Adrenal gland (tissue), 12 donors: ENCODE measurements around the gene PDRG1. TPM values are rescaled to one million over a fixed set of nuclear protein-coding genes. Genes with fewer than 3 reads are reported as not detected.
"Not testable (repeated sequence)": the region's sequence is repeated elsewhere in the genome, so short reads cannot be mapped to it uniquely, and the experiment has no call there.

ENCODE experiments used
- DNase-seq, 7 donors: peaks; one replicate each; pipeline ENCODE4 v3.0.0-alpha.2; 2019 to 2020
- H3K27ac ChIP-seq, 5 donors: fragments of 200-600 bp; sonication (generic) in 4 of 5; 1 replicate in 3 of 5; 2 replicates in 2 of 5; pipeline versions ENCODE4 v1.5.1 to v1.8.0; 2016 to 2020; ENCODE audit warnings: mild to moderate bottlenecking in 1 of 5
- H3K27me3 ChIP-seq: fragments of 200-600 bp; 2 replicates; pipeline ENCODE4 v1.8.0; 2021
- H3K36me3 ChIP-seq, 2 donors: fragments of 200-600 bp; replicated peaks in 1 of 2; 1 replicate in 1 of 2; 2 replicates in 1 of 2; pipeline versions ENCODE4 v1.5.1 to v1.8.0; 2018 to 2022
- H3K4me1 ChIP-seq, 2 donors: fragments of 200-600 bp; replicated peaks in 1 of 2; 1 replicate in 1 of 2; 2 replicates in 1 of 2; pipeline versions ENCODE4 v1.5.1 to v1.8.0; 2018 to 2021
- H3K4me3 ChIP-seq, 4 donors: fragments of 200-600 bp; sonication (generic) in 3 of 4; one replicate each; pipeline ENCODE4 v1.5.1; 2016 to 2018
- H3K9me3 ChIP-seq, 3 donors: fragments of 200-600 bp; sonication (generic) in 1 of 3; replicated peaks in 1 of 3; 1 replicate in 2 of 3; 2 replicates in 1 of 3; pipeline versions ENCODE4 v1.5.1 to v1.8.0; 2016 to 2021
- POLR2A ChIP-seq, 2 donors: fragments of 450-650 bp; IDR thresholded peaks; one replicate each; pipeline ENCODE4 v1.6.1; 2017; ENCODE audit warnings: antibody characterized with exemption in 2 of 2, mild to moderate bottlenecking in 2 of 2, moderate library complexity in 1 of 2
- WGBS, 4 donors: extraction: QIAGEN DNeasy Blood & Tissue Kit in 2 of 4; methylation state at CpG; one replicate each; pipeline versions ENCODE4 v1.1.5 to v1.1.7; 2013 to 2017; 5-methylcytosine and 5-hydroxymethylcytosine counted together
- intact Hi-C, 2 donors: fragments of 100-400 bp; cut with DNase I; formaldehyde crosslinking; loops; one replicate each; pipeline versions ENCODE4 v1.14.1 to v1.15.0; 2022 to 2023
- polyA plus RNA-seq, 3 donors: library from polyadenylated mRNA; stranded (reverse); fragments of 200-250 nt in 2 of 3; fragments of 350-450 nt in 1 of 3; fragmentation: Illumina TruSeq in 1 of 3; extraction: RNeasy Lipid Tissue Mini Kit (QIAGEN cat#74804) in 1 of 3; gene quantifications; one replicate each; pipeline ENCODE4 v1.2.3, GENCODE V29; 2013 to 2014
- total RNA-seq, 9 donors: library from RNA; depleted of rRNA in 4 of 9; stranded (reverse); fragments of >200 nt in 4 of 9; fragments of 120-200 nt in 1 of 9; fragmentation: NEBNext Ultra II Directional in 1 of 9; extraction: Animal tissue kit (Norgen Biotek cat#: 25700) in 1 of 9; gene quantifications; one replicate each; pipeline versions ENCODE4 v1.1.0 to v1.2.4, GENCODE V29; 2013 to 2023
- TF ChIP-seq, protein P1 (sequence below), 6 experiments: fragments of 450-650 bp in 4 of 6; fragments of 200-600 bp in 2 of 6; sonication (generic) in 1 of 6; IDR thresholded peaks; 1 replicate in 5 of 6; 2 replicates in 1 of 6; pipeline versions ENCODE4 v1.5.1 to v1.8.0; 2016 to 2021; ENCODE audit warnings: antibody characterized with exemption in 6 of 6, mild to moderate bottlenecking in 2 of 6, moderate library complexity in 1 of 6
- donor health status: healthy with polysubstance abuse.
- donor health status: Bipolar disorder and iron deficiency.
- donor health status: DM: yes; HTN: yes; CAD: no.
- donor health status: DM: no; HTN: no; CAD: no.
- donor health status: DM: no; HTN: no; CAD: no.
- donor health status: DM: yes; HTN: yes; CAD: no.

PDRG1 gene
- total and polyA plus RNA-seq, 12 donors, result 5.1 to 27.5 (median 14.2) TPM

DNA sequence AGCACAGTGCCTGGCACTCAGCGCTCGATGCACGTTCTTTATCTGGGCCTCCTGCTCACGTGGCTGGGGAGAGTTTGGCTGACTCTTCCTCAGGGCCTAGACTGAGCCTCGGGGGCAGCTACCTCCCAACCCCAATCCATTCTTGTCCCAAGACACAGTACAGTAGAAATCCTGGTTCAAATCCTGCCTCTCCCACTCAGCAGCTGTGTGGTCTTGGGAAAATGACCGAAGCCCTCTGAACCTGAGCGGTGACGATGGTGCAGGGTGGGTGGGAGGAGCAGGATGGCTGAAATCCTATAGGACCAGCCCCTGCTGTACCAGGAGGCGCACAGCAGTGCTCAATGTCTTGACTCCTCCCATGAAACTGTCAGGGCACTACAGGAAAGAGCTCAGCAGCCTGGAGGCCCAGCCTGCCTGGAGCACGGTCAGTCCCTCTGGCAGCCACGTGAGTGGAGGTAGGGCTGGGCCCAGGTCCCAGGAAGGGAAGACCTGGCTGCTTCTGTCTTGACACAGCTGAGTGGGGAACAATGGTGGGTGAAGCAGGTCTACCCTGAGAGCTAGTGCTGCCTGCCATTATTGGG is 31.5 kb downstream of the PDRG1 start:
- H3K9me3 ChIP-seq, result no peaks in the 10 kb centered on the region
- H3K27ac ChIP-seq, result no peak overlapping the region
- 78 to 93% (median 85%) methylated on average over 7 to 11 of the region's 11 CpGs for WGBS, 4 donors
- no peak for TF ChIP-seq POLR2A (IDR thresholded peaks at IDR 0.05)
- TF ChIP-seq, protein P1, sequence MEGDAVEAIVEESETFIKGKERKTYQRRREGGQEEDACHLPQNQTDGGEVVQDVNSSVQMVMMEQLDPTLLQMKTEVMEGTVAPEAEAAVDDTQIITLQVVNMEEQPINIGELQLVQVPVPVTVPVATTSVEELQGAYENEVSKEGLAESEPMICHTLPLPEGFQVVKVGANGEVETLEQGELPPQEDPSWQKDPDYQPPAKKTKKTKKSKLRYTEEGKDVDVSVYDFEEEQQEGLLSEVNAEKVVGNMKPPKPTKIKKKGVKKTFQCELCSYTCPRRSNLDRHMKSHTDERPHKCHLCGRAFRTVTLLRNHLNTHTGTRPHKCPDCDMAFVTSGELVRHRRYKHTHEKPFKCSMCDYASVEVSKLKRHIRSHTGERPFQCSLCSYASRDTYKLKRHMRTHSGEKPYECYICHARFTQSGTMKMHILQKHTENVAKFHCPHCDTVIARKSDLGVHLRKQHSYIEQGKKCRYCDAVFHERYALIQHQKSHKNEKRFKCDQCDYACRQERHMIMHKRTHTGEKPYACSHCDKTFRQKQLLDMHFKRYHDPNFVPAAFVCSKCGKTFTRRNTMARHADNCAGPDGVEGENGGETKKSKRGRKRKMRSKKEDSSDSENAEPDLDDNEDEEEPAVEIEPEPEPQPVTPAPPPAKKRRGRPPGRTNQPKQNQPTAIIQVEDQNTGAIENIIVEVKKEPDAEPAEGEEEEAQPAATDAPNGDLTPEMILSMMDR (IDR thresholded peaks at IDR 0.05), result no peak
- no peak for DNase-seq
- H3K4me1 ChIP-seq, result no peaks in the 10 kb centered on the region
- no peaks in the 10 kb centered on the region for H3K36me3 ChIP-seq
- H3K27me3 ChIP-seq, result no peaks in the 10 kb centered on the region
- H3K4me3 ChIP-seq, result no peak overlapping the region
- intact Hi-C loops, result no loop called here

GRCh38 chr20:31919410-31920155 is 32.3 kb downstream of the PDRG1 start:
- H3K36me3 ChIP-seq, result no peaks in the 10 kb centered on the region
- H3K27ac ChIP-seq, result no peak overlapping the region
- DNase-seq, result no peak
- no peaks in the 10 kb centered on the region for H3K9me3 ChIP-seq
- H3K27me3 ChIP-seq, result no peaks in the 10 kb centered on the region
- 32 to 46% (median 43%) methylated on average over 4 to 6 of the region's 6 CpGs for WGBS, 4 donors
- H3K4me3 ChIP-seq, result no peak overlapping the region
- no peak for TF ChIP-seq POLR2A (IDR thresholded peaks at IDR 0.05)
- TF ChIP-seq, protein P1 (IDR thresholded peaks at IDR 0.05), result no peak
- intact Hi-C loops, result no loop called here
- H3K4me1 ChIP-seq, result no peaks in the 10 kb centered on the region

- Histone ChIP-seq H3K4me1 (no peaks in the 10 kb centered on the region), H3K9me3 (no peaks in the 10 kb centered on the region), H3K4me3 (no peak overlapping the region), H3K36me3 (no peaks in the 10 kb centered on the region), H3K27ac (no peak overlapping the region), H3K27me3 (no peaks in the 10 kb centered on the region)
- TF ChIP-seq, protein P1 (IDR thresholded peaks at IDR 0.05), result no peak
- TF ChIP-seq POLR2A (IDR thresholded peaks at IDR 0.05), result no peak
- intact Hi-C loops, result no loop called here
- WGBS, 4 donors, result 48 to 67% (median 54%) methylated on average over 7 of the region's 7 CpGs
- DNase-seq, result no peak
Measured at GRCh38 chr20:31918466-31919105, 33.3 kb downstream of the PDRG1 start.

DNA sequence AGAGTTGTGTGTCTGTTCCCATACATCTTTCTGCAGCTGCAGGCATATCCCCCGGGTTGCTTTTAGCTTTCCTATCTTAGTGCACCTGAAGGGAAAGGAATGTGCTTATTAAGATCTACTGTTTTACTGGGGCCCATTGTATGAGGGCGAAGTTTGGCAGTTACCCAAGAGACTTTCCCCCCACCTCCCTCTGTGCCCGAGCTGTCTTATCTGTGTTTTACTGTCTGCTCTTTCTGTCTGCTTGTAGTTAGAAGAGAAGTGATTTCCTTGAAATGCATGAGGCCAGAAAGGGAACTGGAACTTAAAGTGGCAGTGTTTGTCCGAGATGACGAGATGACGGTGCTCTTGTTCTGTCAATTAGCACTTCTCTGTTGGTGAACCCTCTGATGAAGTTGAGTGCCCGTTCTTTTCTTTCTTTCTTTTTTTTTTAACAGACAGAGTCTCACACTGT is 33.9 kb downstream of the PDRG1 start:
- H3K27ac ChIP-seq, H3K4me1 ChIP-seq, intact Hi-C loops, H3K4me3 ChIP-seq, H3K36me3 ChIP-seq, H3K27me3 ChIP-seq, H3K9me3 ChIP-seq, DNase-seq: not testable (repeated sequence)
- 15 to 18% (median 16%) methylated on average over 7 of the region's 7 CpGs for WGBS, 4 donors
